GM19035 (cell line): Measurements from ENCODE around the gene CNOT1.

Experiments used
- ATAC-seq: cut with Tn5 transposase; IDR thresholded peaks from one replicate; pipeline ENCODE4 v1.9.1; 2021; ENCODE audit not compliant: unreplicated experiment

The CNOT1 gene

GRCh38 chr16:58518980-58519368, 110.7 kb downstream of the CNOT1 start:
- ATAC-seq, result no peak

DNA sequence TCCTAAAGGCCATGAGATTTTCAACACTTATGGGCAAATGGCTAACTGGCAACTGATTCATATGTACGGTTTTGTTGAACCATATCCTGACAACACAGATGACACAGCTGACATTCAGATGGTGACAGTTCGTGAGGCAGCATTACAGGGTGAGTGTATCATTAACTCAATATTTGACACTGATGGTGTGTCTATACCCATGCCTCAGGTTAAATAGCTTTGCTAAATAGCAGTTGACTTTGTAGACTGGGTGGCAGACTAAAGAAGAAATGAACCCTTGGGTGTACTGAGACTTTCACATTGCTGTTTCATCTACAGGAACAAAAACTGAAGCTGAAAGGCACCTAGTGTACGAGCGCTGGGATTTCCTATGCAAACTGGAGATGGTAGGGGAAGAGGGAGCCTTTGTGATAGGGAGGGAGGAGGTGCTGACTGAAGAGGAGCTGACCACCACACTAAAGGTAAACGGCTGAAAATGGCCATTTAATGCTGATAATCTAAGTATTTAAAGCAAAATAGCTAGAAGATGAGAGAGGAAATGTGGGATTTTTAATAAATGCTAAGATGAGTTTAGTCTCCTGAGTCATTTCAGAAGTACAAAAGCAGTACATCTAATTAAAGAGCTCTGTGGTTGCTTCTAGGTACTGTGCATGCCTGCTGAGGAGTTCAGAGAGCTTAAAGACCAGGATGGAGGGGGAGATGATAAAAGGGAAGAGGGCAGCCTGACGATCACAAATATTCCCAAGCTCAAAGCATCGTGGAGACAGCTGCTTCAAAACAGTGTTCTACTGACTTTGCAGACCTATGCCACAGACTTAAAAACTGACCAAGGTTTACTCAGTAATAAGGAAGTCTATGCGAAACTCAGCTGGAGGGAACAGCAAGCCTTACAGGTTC, 111.3 kb downstream of the CNOT1 start:
- ATAC-seq, result no peak

GRCh38 chr16:58516768-58517107, 112.9 kb downstream of the CNOT1 start:
- no peak for ATAC-seq

- peak; percentile 52 for ATAC-seq
These were observed 113.5 kb downstream of the CNOT1 start for GRCh38 chr16:58515871-58516767.

DNA sequence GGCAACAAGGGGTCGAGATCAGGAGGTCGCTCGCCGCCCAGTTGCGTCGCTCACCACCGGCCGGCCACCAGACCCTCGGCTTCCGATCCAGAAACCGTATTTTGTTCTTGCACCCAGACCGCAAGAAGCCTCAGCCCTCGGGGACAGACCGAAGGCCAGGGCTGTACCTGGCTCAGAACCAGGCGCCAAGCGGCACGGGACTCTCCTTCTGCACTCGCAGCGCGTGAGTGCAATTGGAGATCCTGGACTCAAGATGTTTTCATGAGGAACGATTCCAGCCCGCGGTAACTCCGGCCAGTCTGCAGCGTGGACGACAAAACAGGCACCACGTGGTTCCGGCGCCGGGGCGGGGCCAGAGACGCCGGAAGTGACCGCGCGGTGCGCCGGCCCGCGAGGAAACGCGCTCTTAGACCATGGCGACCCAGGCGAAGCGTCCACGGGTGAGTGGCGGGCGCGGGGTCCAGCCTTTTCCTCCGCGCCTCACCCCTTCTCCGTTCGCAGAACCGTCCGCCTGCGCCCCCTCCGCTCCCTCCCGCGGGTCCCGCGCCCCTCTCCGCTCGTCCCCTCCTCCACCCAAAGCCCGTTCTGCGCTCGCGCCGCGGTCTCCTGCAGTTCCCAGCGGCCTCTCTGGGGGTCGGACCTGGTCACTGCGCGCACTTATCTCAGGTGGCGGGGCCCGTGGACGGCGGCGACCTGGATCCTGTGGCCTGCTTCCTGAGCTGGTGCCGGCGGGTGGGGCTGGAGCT, 114.3 kb downstream of the CNOT1 start, which contains the start of gene SETD6:
SETD6 (plus strand) TSS at position 393 of the 746 bp plus-strand sequence; CDS start at position 414, 21 bp downstream.
- ATAC-seq, result peak; percentile 78

DNA sequence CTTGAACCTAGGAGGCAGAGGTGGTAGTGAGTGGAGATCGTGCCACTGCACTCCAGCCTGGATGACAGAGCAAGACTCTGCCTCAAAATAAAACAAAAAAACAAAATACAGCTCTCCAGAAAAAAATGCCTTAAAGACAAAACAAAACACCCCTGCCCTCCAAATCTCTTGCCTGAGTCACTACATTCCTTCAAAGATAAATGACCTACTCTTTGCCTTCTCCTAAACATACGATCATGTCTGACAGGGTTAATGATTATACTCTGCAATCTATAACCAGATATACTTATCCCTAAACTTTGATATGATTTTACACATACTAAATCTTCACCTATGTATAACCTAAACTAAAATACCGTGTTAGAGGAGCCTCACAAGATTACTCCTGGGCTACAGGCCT, 115.8 kb downstream of the CNOT1 start:
- ATAC-seq, result no peak

DNA sequence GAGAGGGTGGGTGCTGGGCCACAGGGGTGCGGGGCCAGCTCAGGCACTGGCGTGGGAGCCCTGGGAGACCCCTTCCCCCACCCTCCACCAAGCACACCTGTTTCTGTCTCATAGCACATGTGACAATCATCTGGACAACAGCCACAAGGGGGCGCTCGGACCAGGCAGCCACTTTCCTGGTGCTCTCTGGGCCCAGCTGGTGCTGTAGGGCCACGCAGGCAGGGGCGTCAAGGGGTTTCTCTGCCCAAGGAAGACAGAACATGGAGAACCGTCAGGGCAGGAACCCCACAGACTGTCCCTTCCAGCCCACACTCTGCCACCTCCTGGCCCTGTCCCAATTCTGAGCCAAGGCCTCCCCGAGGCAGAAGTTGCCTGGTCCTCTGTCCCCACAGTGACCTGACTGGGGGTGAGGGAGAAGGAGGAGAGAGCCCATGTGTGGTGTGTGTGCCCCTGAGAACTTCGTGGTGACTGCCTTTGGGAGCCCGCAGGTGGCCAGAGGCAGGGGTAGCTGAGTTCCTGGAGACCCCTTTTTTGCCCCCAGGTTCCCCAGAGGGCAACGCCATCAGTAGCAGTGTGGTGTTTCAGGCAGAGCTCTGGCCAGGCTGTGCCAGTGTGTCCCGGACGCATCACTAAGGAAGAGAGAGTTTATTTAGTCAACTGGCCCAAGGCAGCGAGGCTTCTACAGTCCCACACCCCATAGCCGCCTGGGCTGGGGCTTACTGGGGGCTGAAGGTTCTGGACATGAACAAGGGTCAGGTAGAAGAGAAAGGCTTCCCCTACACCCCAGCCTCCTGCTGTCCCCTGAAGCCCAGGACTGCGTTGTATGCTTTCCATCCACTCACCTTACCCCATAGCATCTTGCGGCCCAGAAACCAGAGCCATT, 117.5 kb downstream of the CNOT1 start:
- no peak for ATAC-seq

- ATAC-seq, result no peak
These were observed 118.6 kb downstream of the CNOT1 start for GRCh38 chr16:58510776-58511628.

- no peak for ATAC-seq
These were observed 119.4 kb downstream of the CNOT1 start for GRCh38 chr16:58510097-58510775.

- ATAC-seq, result no peak
These were observed 120.2 kb downstream of the CNOT1 start for GRCh38 chr16:58509256-58510096.

DNA sequence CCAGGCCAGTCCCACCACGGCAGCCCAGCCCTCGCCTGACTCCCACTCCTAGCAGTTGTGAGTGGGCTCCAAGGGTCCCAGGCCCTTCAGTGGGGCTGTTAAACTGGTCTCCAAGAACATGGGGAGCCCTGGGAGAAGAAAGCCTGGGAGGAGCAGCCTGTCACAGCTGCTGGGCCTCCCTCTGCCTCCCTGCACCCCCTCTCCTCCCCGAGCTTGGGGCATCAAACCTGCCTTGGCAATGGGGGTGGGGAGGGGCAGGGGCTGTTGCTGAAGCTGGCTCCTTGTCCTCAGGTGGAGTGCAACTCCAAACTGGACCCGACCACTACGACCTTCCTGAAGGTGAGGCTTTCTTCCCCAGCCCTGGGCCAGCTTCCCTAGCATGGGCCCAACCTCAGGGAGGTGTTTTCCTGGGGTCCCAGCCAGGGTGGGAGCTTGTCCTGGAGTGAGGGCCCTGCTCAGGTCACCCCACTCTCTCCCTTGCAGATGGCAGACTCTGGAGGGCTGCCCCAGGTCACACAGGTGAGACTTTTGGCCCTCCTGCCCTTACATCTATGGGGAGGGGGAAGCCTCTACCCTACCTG, 120.9 kb downstream of the CNOT1 start:
- no peak for ATAC-seq

DNA sequence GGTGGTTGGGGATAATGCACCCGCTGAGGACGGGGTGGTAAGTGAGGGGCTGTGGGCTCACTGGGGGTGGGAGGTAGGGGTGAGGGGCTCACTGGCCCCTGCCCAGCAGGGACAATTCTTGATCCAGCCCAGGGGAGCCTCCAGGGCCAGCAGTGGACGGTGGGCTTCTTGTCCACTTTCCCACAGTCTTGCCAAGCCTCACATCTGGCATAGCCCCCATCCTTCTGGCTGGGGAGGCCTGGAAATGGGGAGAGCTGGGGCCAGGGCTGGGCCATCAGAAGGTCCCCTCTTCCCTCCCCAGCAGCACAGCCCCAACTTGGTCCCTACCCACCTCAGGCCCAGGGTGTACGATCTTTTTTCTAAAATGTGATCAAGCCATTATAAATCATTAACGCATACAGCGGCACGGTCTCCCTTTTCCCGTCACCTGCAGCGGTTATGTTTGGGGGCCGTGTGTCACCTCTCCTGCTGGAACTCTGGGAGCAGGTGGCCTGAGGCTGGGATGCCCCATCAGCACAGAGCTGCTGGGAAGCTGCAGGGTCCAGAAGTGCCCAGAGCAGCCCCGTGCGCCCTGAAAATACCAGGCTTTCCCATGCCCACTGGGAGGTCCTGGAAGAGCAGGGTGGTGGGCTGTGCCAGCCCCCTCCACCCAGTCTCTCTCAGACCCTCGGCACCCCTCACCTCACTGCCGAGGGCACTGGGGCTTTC, 121.5 kb downstream of the CNOT1 start:
- ATAC-seq, result no peak

GRCh38 chr16:58507195-58507962, 122.2 kb downstream of the CNOT1 start:
- ATAC-seq, result no peak

- ATAC-seq, result no peak
These were observed 123.1 kb downstream of the CNOT1 start for GRCh38 chr16:58506241-58507194.
